IMR-90 (cell line): ENCODE measurements around the gene LINC00632. TPM values are rescaled to one million over a fixed set of nuclear protein-coding genes. Genes with fewer than 3 reads are reported as not detected.

Experiments used
- ATAC-seq: fragments of 200-7000 bp; cut with Tn5 transposase; 2 replicates; pipeline ENCODE4 v1.9.1; 2020; ENCODE audit warnings: low read depth, mild to moderate bottlenecking, moderate library complexity
- BruUV-seq: library from RNA; stranded (reverse); fragments of 400-500 nt; replicated peaks from 2 replicates; lab custom pipeline; 2021; lab: Mats Ljungman, UMichigan
- CTCF ChIA-PET: fragments of 300-600 bp; formaldehyde crosslinking; extraction: SDS; loops from one replicate; lab custom pipeline; 2021; ENCODE audit warnings: antibody characterized with exemption; lab: Yijun Ruan, JAX
- POLR2A ChIA-PET: fragments of 300-600 bp; sonication (Branson Sonifier 250); formaldehyde crosslinking; loops from one replicate; lab custom pipeline; 2022; ENCODE audit warnings: antibody characterized with exemption; ENCODE audit not compliant: unreplicated experiment; lab: Charles Lee
- DNase-seq: peaks from one replicate; pipeline ENCODE4 v3.0.0; 2013
- H2AFZ ChIP-seq: replicated peaks from 2 replicates; pipeline ENCODE3; 2013; ENCODE audit warnings: low read length, mild to moderate bottlenecking; ENCODE audit not compliant: poor library complexity
- H2AK5ac ChIP-seq: 2 replicates; pipeline ENCODE4 v1.6.1; 2013; ENCODE audit warnings: low read depth, low read length, inconsistent platforms
- H2AK9ac ChIP-seq: replicated peaks from 2 replicates; pipeline ENCODE3; 2013; ENCODE audit warnings: mild to moderate bottlenecking, low read depth, low read length, moderate library complexity; ENCODE audit not compliant: poor library complexity
- H2BK120ac ChIP-seq: 2 replicates; pipeline ENCODE4 v1.6.1; 2013; ENCODE audit warnings: low read depth, low read length, inconsistent platforms
- H2BK15ac ChIP-seq: 3 replicates; pipeline ENCODE4 v1.6.1; 2013; ENCODE audit warnings: low read depth, low read length, inconsistent platforms
- H2BK20ac ChIP-seq: 2 replicates; pipeline ENCODE4 v1.6.1; 2013; ENCODE audit warnings: low read depth, mild to moderate bottlenecking, inconsistent platforms, low read length, moderate library complexity
- H2BK5ac ChIP-seq: 2 replicates; pipeline ENCODE4 v1.6.1; 2013; ENCODE audit warnings: mild to moderate bottlenecking, low read depth, low read length, inconsistent platforms; ENCODE audit not compliant: poor library complexity, severe bottlenecking
- H3K14ac ChIP-seq: replicated peaks from 2 replicates; pipeline ENCODE4 v1.6.1; 2013; ENCODE audit warnings: low read depth, low read length, inconsistent platforms
- H3K18ac ChIP-seq: 2 replicates; pipeline ENCODE4 v1.6.1; 2013; ENCODE audit warnings: low read depth, low read length, control low read depth
- H3K23ac ChIP-seq: 2 replicates; pipeline ENCODE4 v1.6.1; 2013; ENCODE audit warnings: low read depth, low read length, inconsistent platforms
- H3K27ac ChIP-seq: 2 replicates; pipeline ENCODE4 v1.5.1; 2013; ENCODE audit warnings: mild to moderate bottlenecking, control low read depth, low read length; ENCODE audit not compliant: insufficient read depth
- H3K27me3 ChIP-seq: 2 replicates; pipeline ENCODE4 v1.6.1; 2013; ENCODE audit warnings: low read length; ENCODE audit not compliant: control insufficient read depth, insufficient read depth
- H3K36me3 ChIP-seq: 2 replicates; pipeline ENCODE4 v1.6.1; 2013; ENCODE audit warnings: low read length, mixed read lengths; ENCODE audit not compliant: control insufficient read depth, insufficient read depth
- H3K4ac ChIP-seq: 2 replicates; pipeline ENCODE4 v1.6.1; 2013; ENCODE audit warnings: low read depth, low read length, inconsistent platforms
- H3K4me1 ChIP-seq: 2 replicates; pipeline ENCODE4 v1.6.1; 2013; ENCODE audit warnings: low read length, mixed read lengths; ENCODE audit not compliant: control insufficient read depth, insufficient read depth
- H3K4me2 ChIP-seq: 2 replicates; pipeline ENCODE4 v1.6.1; 2013; ENCODE audit warnings: low read depth, mild to moderate bottlenecking, control low read depth, low read length, moderate library complexity
- H3K4me3 ChIP-seq: 2 replicates; pipeline ENCODE4 v1.5.1; 2013; ENCODE audit warnings: low read depth, mild to moderate bottlenecking, control low read depth, low read length, moderate library complexity; ENCODE audit not compliant: insufficient read depth
- H3K56ac ChIP-seq: 2 replicates; pipeline ENCODE4 v1.6.1; 2013; ENCODE audit warnings: low read length, inconsistent platforms; ENCODE audit not compliant: insufficient read depth; ENCODE audit errors: extremely low read depth
- H3K79me1 ChIP-seq, 2 experiments: 2 replicates each; pipeline ENCODE4 v1.6.1; 2013; ENCODE audit warnings: low read length in 2 of 2, inconsistent platforms in 1 of 2, low read depth in 1 of 2
- H3K9ac ChIP-seq: 2 replicates; pipeline ENCODE4 v1.6.1; 2013; ENCODE audit warnings: low read depth, low read length, control low read depth
- H3K9me1 ChIP-seq: 2 replicates; pipeline ENCODE4 v1.6.1; 2013; ENCODE audit warnings: low read length, inconsistent platforms; ENCODE audit not compliant: insufficient read depth
- H3K9me3 ChIP-seq: 2 replicates; pipeline ENCODE4 v1.6.1; 2013; ENCODE audit warnings: low read length; ENCODE audit not compliant: control insufficient read depth, insufficient read depth
- H4K20me1 ChIP-seq: 2 replicates; pipeline ENCODE4 v1.6.1; 2013; ENCODE audit warnings: low read length, inconsistent platforms; ENCODE audit not compliant: insufficient read depth
- H4K5ac ChIP-seq: 2 replicates; pipeline ENCODE4 v1.6.1; 2013; ENCODE audit warnings: mild to moderate bottlenecking, low read depth, low read length, control low read depth
- H4K8ac ChIP-seq, 2 experiments: 2 replicates each; pipeline ENCODE4 v1.6.1; 2013; ENCODE audit warnings: low read depth in 2 of 2, low read length in 2 of 2, control low read depth in 1 of 2, inconsistent platforms in 1 of 2
- H4K91ac ChIP-seq: 2 replicates; pipeline ENCODE4 v1.6.1; 2013; ENCODE audit warnings: low read depth, low read length, inconsistent platforms; ENCODE audit not compliant: insufficient read depth
- BHLHE40 ChIP-seq: fragments of 150-350 bp; IDR thresholded peaks from 2 replicates; pipeline ENCODE4 v1.6.1; 2016; ENCODE audit warnings: mild to moderate bottlenecking, low read depth, low read length
- CEBPB ChIP-seq: IDR thresholded peaks from 2 replicates; pipeline ENCODE4 v1.6.1; 2012; ENCODE audit warnings: low read depth, low read length, improper control_type of control experiment
- CHD1 ChIP-seq: IDR thresholded peaks from 2 replicates; pipeline ENCODE4 v1.6.1; 2012; ENCODE audit warnings: low read depth, low read length, improper control_type of control experiment
- FOS ChIP-seq: fragments of 150-350 bp; IDR thresholded peaks from 2 replicates; pipeline ENCODE4 v1.6.1; 2016; ENCODE audit warnings: low read depth, low read length
- MAFK ChIP-seq: IDR thresholded peaks from 2 replicates; pipeline ENCODE4 v1.6.1; 2012; ENCODE audit warnings: low read depth, low read length, improper control_type of control experiment
- MAZ ChIP-seq: IDR thresholded peaks from 2 replicates; pipeline ENCODE4 v1.6.1; 2012; ENCODE audit warnings: low read depth, mild to moderate bottlenecking, low read length, improper control_type of control experiment, moderate library complexity, borderline replicate concordance
- MXI1 ChIP-seq: IDR thresholded peaks from 2 replicates; pipeline ENCODE4 v1.6.1; 2012; ENCODE audit warnings: low read depth, mild to moderate bottlenecking, low read length, moderate library complexity, borderline replicate concordance
- NFE2L2 ChIP-seq: fragments of 150-350 bp; IDR thresholded peaks from 2 replicates; pipeline ENCODE4 v1.6.1; 2016; ENCODE audit warnings: low read depth, mild to moderate bottlenecking, low read length
- POLR2A ChIP-seq: IDR thresholded peaks from 2 replicates; pipeline ENCODE4 v1.6.1; 2012; ENCODE audit warnings: mild to moderate bottlenecking, low read depth, low read length
- RAD21 ChIP-seq: IDR thresholded peaks from 2 replicates; pipeline ENCODE4 v1.6.1; 2012; ENCODE audit warnings: low read length, improper control_type of control experiment
- RCOR1 ChIP-seq: IDR thresholded peaks from 2 replicates; pipeline ENCODE4 v1.6.1; 2012; ENCODE audit warnings: mild to moderate bottlenecking, low read length, improper control_type of control experiment; ENCODE audit not compliant: insufficient replicate concordance
- RFX5 ChIP-seq: IDR thresholded peaks from 2 replicates; pipeline ENCODE4 v1.8.0; 2012; ENCODE audit warnings: low read depth, mild to moderate bottlenecking, low read length, moderate library complexity
- SMC3 ChIP-seq: fragments of 150-350 bp; IDR thresholded peaks from 2 replicates; pipeline ENCODE4 v1.6.1; 2016; ENCODE audit warnings: low read depth, mild to moderate bottlenecking, antibody characterized with exemption, low read length, moderate library complexity
- WGBS, 2 experiments: methylation state at CpG; one replicate each; pipeline versions ENCODE4 v1.1.5 to v1.1.7; 2013; ENCODE audit warnings: missing lambda C conversion rate in 2 of 2; ENCODE audit not compliant: insufficient read length in 1 of 2; ENCODE audit errors: extremely low coverage in 2 of 2; 5-methylcytosine and 5-hydroxymethylcytosine counted together
- dilution Hi-C: fragments of 300-500 bp; cut with HindIII; formaldehyde crosslinking; loops from one replicate; pipeline ENCODE4 v1.14.3; 2018; ENCODE audit warnings: low sequenced_read_pairs; ENCODE audit not compliant: unreplicated experiment
- in situ Hi-C: fragments of 300-500 bp; cut with MboI; formaldehyde crosslinking; loops from 3 replicates; pipeline ENCODE4 v1.14.3; 2019; ENCODE audit warnings: low sequenced_read_pairs, inconsistent platforms, mixed read lengths
- intact Hi-C: fragments of 100-400 bp; cut with micrococcal nuclease; formaldehyde crosslinking; loops from 2 replicates; pipeline ENCODE4 v1.10.0; 2022
- polyA plus RNA-seq, 3 experiments: library from polyadenylated mRNA; depleted of rRNA; stranded (reverse); fragments of >200 nt; gene quantifications; 2 replicates each; pipeline ENCODE4 v1.2.3, GENCODE V29; 2012; ENCODE audit warnings: low replicate concordance in 1 of 3
- total RNA-seq: library from RNA; depleted of rRNA; stranded (reverse); fragments of >200 nt; gene quantifications from 2 replicates; pipeline ENCODE4 v1.2.3, GENCODE V29; 2012
- TF ChIP-seq, protein P1 (sequence below): fragments of 150-350 bp; IDR thresholded peaks from 2 replicates; pipeline ENCODE4 v1.6.1; 2016; ENCODE audit warnings: low read depth, mild to moderate bottlenecking, low read length, moderate library complexity, borderline replicate concordance
- TF ChIP-seq, protein P2 (sequence below): conservative IDR thresholded peaks from 2 replicates; pipeline ENCODE4 v1.5.1; 2012; ENCODE audit warnings: mild to moderate bottlenecking, low read depth, low read length, improper control_type of control experiment
- TF ChIP-seq, protein P3 (sequence below): fragments of 150-350 bp; IDR thresholded peaks from 2 replicates; pipeline ENCODE4 v1.6.1; 2017; ENCODE audit warnings: mild to moderate bottlenecking, antibody characterized with exemption, low read length, low read depth

Gene LINC00632
- total and polyA plus RNA-seq, 2 of the 4 experiments (the other 2 are of a cell fraction) = 7.2 to 25.0 TPM

DNA sequence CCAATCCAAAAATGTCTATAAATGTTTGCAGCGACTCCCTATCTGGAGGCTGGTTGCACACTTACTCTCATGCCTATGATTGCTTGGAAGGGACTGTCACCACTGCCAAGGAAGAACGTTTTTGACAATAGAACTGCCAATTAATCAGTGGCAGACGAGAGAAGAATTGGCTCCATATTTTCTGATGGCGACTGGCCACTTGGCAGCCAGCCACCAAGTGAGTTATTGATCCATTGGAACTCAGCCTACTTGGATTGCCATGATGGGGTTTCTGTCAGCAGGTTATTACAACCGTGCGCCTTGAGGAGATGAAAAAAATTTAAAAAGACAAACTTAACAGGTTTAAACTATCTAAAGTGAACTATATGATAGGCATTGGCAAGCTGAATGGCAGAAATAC, 47.4 kb downstream of the LINC00632 start:
- no peak overlapping the region for H3K4ac ChIP-seq
- no peaks in the 10 kb centered on the region for H3K4me1 ChIP-seq
- no peak overlapping the region for H3K23ac ChIP-seq
- no peak overlapping the region for H4K91ac ChIP-seq
- no peak overlapping the region for H3K4me3 ChIP-seq
- H2BK5ac ChIP-seq = no peak overlapping the region
- dilution Hi-C loops = no loop called here
- no peak overlapping the region for H3K4me2 ChIP-seq
- no peaks in the 10 kb centered on the region for H3K9me1 ChIP-seq
- no peak overlapping the region for H2AK5ac ChIP-seq
- no peak overlapping the region for H2AK9ac ChIP-seq
- ChIA-PET CTCF (interaction anchor here (2.0 kb wide), 1 partner anchor 9 kb away, joined by 5 read pairs; no protein-coding TSS in a partner anchor), POLR2A (no interaction called here)
- H4K5ac ChIP-seq = no peak overlapping the region
- TF ChIP-seq MAZ (no peak), MXI1 (no peak), MAFK (no peak), CEBPB (no peak), FOS (no peak), BHLHE40 (no peak), CHD1 (no peak), RAD21 (no peak), SMC3 (no peak), RCOR1 (no peak), RFX5 (no peak), POLR2A (no peak), NFE2L2 (no peak)
- TF ChIP-seq, protein P1, sequence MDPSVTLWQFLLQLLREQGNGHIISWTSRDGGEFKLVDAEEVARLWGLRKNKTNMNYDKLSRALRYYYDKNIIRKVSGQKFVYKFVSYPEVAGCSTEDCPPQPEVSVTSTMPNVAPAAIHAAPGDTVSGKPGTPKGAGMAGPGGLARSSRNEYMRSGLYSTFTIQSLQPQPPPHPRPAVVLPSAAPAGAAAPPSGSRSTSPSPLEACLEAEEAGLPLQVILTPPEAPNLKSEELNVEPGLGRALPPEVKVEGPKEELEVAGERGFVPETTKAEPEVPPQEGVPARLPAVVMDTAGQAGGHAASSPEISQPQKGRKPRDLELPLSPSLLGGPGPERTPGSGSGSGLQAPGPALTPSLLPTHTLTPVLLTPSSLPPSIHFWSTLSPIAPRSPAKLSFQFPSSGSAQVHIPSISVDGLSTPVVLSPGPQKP = no peak
- TF ChIP-seq, protein P2, sequence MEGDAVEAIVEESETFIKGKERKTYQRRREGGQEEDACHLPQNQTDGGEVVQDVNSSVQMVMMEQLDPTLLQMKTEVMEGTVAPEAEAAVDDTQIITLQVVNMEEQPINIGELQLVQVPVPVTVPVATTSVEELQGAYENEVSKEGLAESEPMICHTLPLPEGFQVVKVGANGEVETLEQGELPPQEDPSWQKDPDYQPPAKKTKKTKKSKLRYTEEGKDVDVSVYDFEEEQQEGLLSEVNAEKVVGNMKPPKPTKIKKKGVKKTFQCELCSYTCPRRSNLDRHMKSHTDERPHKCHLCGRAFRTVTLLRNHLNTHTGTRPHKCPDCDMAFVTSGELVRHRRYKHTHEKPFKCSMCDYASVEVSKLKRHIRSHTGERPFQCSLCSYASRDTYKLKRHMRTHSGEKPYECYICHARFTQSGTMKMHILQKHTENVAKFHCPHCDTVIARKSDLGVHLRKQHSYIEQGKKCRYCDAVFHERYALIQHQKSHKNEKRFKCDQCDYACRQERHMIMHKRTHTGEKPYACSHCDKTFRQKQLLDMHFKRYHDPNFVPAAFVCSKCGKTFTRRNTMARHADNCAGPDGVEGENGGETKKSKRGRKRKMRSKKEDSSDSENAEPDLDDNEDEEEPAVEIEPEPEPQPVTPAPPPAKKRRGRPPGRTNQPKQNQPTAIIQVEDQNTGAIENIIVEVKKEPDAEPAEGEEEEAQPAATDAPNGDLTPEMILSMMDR = no peak
- TF ChIP-seq, protein P3, sequence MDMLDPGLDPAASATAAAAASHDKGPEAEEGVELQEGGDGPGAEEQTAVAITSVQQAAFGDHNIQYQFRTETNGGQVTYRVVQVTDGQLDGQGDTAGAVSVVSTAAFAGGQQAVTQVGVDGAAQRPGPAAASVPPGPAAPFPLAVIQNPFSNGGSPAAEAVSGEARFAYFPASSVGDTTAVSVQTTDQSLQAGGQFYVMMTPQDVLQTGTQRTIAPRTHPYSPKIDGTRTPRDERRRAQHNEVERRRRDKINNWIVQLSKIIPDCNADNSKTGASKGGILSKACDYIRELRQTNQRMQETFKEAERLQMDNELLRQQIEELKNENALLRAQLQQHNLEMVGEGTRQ = no peak
- H2BK120ac ChIP-seq = no peak overlapping the region
- no peak overlapping the region for H3K18ac ChIP-seq
- H4K20me1 ChIP-seq = no peaks in the 10 kb centered on the region
- no peaks in the 10 kb centered on the region for H3K9me3 ChIP-seq
- no peak overlapping the region for H3K27ac ChIP-seq
- no peak overlapping the region for H2BK20ac ChIP-seq
- no peaks in the 10 kb centered on the region for H3K36me3 ChIP-seq
- no peaks in the 10 kb centered on the region for H3K27me3 ChIP-seq
- no peak overlapping the region for H3K9ac ChIP-seq
- no peak overlapping the region for H3K56ac ChIP-seq
- intact Hi-C loops = no loop called here
- H3K14ac ChIP-seq = no peak overlapping the region
- WGBS, 2 experiments = 0% methylated on average over 1 of the region's 6 CpGs; no CpG with 5 or more reads in 1 of the 2 experiments
- no peak overlapping the region for H2AFZ ChIP-seq
- ATAC-seq (no peak), DNase-seq (no peak)
- H4K8ac ChIP-seq = no peak overlapping the region
- BruUV-seq = no TSS peak
- H2BK15ac ChIP-seq = no peak overlapping the region
- H3K79me1 ChIP-seq = no peaks in the 10 kb centered on the region
- in situ Hi-C loops = no loop called here
